Measurements from ENCODE around the gene SLC25A20.

The SLC25A20 gene

GRCh38 chr3:48885753-48886152 is 12.9 kb downstream of the SLC25A20 start:
- no peaks in the 10 kb centered on the region for H3K36me3 ChIP-seq (ENCODE audit: control insufficient read depth, insufficient read depth, low read length)

GRCh38 chr3:48881652-48882114 is 17.0 kb downstream of the SLC25A20 start:
- H3K9me3 ChIP-seq (ENCODE audit: control insufficient read depth, low read length) = no peaks in the 10 kb centered on the region
- no peak for TF ChIP-seq CTCF (IDR thresholded peaks at IDR 0.05)
- H3K27me3 ChIP-seq (ENCODE audit: control insufficient read depth, insufficient read depth, low read length) = no peaks in the 10 kb centered on the region
- no peak overlapping the region for H3K4me3 ChIP-seq (ENCODE audit: low read depth, low read length)
- no peak overlapping the region for H2AFZ ChIP-seq
- H3K4me2 ChIP-seq (ENCODE audit: low read length) = no peak overlapping the region
- no peak overlapping the region for H3K9ac ChIP-seq
- no peaks in the 10 kb centered on the region for H3K4me1 ChIP-seq
- H3K36me3 ChIP-seq (ENCODE audit: control insufficient read depth, insufficient read depth, low read length) = no peaks in the 10 kb centered on the region
- H3K27ac ChIP-seq = no peak overlapping the region
- peaks cover 5% of the 10 kb centered on the region for H3K79me2 ChIP-seq

More at GRCh38 chr3:48885753-48886152, 12.9 kb downstream of the SLC25A20 start:
- TF ChIP-seq CTCF (IDR thresholded peaks at IDR 0.05) = no peak
- Histone ChIP-seq H3K4me3 (ENCODE audit: low read depth, low read length) (no peak overlapping the region), H3K4me2 (ENCODE audit: low read length) (no peak overlapping the region), H3K9me3 (ENCODE audit: control insufficient read depth, low read length) (no peaks in the 10 kb centered on the region), H3K9ac (no peak overlapping the region), H3K4me1 (no peaks in the 10 kb centered on the region), H3K27ac (no peak overlapping the region), H3K27me3 (ENCODE audit: control insufficient read depth, insufficient read depth, low read length) (no peaks in the 10 kb centered on the region), H2AFZ (no peak overlapping the region), H3K79me2 (peaks cover 13% of the 10 kb centered on the region)

- Histone ChIP-seq H3K9me3 (ENCODE audit: control insufficient read depth, low read length) (no peaks in the 10 kb centered on the region), H3K4me1 (no peaks in the 10 kb centered on the region), H3K36me3 (ENCODE audit: control insufficient read depth, insufficient read depth, low read length) (no peaks in the 10 kb centered on the region), H3K27ac (no peak overlapping the region), H3K4me2 (ENCODE audit: low read length) (no peak overlapping the region), H3K27me3 (ENCODE audit: control insufficient read depth, insufficient read depth, low read length) (no peaks in the 10 kb centered on the region), H3K4me3 (ENCODE audit: low read depth, low read length) (no peak overlapping the region), H3K79me2 (peaks cover 5% of the 10 kb centered on the region), H2AFZ (no peak overlapping the region), H3K9ac (no peak overlapping the region)
- no peak for TF ChIP-seq CTCF (IDR thresholded peaks at IDR 0.05)
Observed at GRCh38 chr3:48881006-48881405, 17.7 kb downstream of the SLC25A20 start.

- H3K9ac ChIP-seq = no peak overlapping the region
- no peaks in the 10 kb centered on the region for H3K27me3 ChIP-seq (ENCODE audit: control insufficient read depth, insufficient read depth, low read length)
- no peak overlapping the region for H3K4me2 ChIP-seq (ENCODE audit: low read length)
- H3K4me3 ChIP-seq (ENCODE audit: low read depth, low read length) = no peak overlapping the region
- TF ChIP-seq CTCF (IDR thresholded peaks at IDR 0.05) = no peak
- H3K9me3 ChIP-seq (ENCODE audit: control insufficient read depth, low read length) = no peaks in the 10 kb centered on the region
- no peaks in the 10 kb centered on the region for H3K36me3 ChIP-seq (ENCODE audit: control insufficient read depth, insufficient read depth, low read length)
- H2AFZ ChIP-seq = no peak overlapping the region
- H3K79me2 ChIP-seq = peaks cover 5% of the 10 kb centered on the region
- H3K4me1 ChIP-seq = no peaks in the 10 kb centered on the region
- no peak overlapping the region for H3K27ac ChIP-seq
Observed at GRCh38 chr3:48879994-48880377, 18.7 kb downstream of the SLC25A20 start.

GRCh38 chr3:48879307-48879993 is 19.2 kb downstream of the SLC25A20 start:
- Histone ChIP-seq H3K36me3 (ENCODE audit: control insufficient read depth, insufficient read depth, low read length) (no peaks in the 10 kb centered on the region), H3K4me1 (no peaks in the 10 kb centered on the region), H3K27ac (no peak overlapping the region), H2AFZ (no peak overlapping the region), H3K4me2 (ENCODE audit: low read length) (no peak overlapping the region), H3K9me3 (ENCODE audit: control insufficient read depth, low read length) (no peaks in the 10 kb centered on the region), H3K79me2 (peaks cover 5% of the 10 kb centered on the region), H3K9ac (no peak overlapping the region), H3K4me3 (ENCODE audit: low read depth, low read length) (no peak overlapping the region), H3K27me3 (ENCODE audit: control insufficient read depth, insufficient read depth, low read length) (no peaks in the 10 kb centered on the region)
- no peak for TF ChIP-seq CTCF (IDR thresholded peaks at IDR 0.05)
